Activated CD8-positive, alpha-beta memory T cell treated with anti-CD3 and anti-CD28 coated beads for 36 hours (primary cell): ENCODE data around the gene NDUFA13. TPM values are rescaled to one million over a fixed set of nuclear protein-coding genes. Genes with fewer than 3 reads are reported as not detected.
"Not testable (repeated sequence)": the region's sequence is repeated elsewhere in the genome, so short reads cannot be mapped to it uniquely, and the experiment has no call there.

Experiments
- CTCF ChIA-PET: fragments of 350-600 bp; sonication (Branson Sonifier 250); formaldehyde crosslinking; loops from one replicate; lab custom pipeline; 2021; ENCODE audit warnings: antibody characterized with exemption; lab: Charles Lee
- POLR2A ChIA-PET: fragments of 350-600 bp; sonication (Branson Sonifier 250); formaldehyde crosslinking; loops from one replicate; lab custom pipeline; 2021; ENCODE audit warnings: antibody characterized with exemption; lab: Charles Lee
- total RNA-seq, 2 experiments: library from RNA; stranded (reverse); gene quantifications; one replicate each; pipeline ENCODE4 v1.2.3, GENCODE V29; 2021

The NDUFA13 gene
- 100 to 1,000 TPM; 337 to 339 TPM for total RNA-seq

DNA sequence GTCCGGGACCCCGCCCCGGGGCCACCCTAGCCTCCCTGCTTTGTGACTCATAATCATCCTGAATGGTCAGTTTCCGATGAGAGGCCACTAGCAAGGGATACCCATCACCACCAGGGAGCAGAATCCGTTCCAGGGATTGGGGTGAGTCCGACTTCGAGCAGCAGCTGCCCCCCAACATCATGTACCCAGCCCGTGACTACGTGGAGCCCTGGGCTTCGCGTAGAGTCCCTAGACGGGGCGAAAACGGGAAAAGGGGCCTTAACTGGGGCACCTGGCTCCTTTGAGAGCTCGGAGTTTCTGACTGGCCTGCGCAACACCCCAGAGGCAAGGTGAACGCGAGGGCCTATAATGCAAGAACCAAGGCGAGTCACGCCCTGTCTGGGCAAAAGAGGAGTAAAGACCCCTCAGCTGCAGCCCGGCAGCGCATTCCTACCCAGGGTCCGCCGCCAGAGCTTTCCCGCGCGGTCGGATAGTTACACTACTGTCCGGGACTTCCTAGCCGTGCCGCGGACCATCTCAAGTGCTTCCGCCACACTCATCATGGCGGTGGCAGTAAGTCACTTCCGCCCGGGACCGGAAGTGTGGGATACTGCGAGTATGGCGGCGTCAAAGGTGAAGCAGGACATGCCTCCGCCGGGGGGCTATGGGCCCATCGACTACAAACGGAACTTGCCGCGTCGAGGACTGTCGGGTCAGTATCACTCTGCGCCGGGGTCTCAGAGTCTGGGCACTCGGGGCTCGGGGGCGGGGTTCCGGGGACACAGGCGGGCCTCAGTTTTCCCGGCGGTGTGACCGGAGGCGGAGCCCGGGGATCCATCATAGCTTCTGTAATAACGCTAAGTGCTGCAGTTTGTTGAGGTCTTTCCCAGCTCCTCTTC lies at the start of gene NDUFA13:
Gene NDUFA13, plus strand, starts transcription at position 584 of the 878 bp plus-strand sequence. Its CDS starts 14 bp downstream, at position 598.
- ChIA-PET POLR2A (interaction anchor here (0.7 to 1.5 kb wide), 4 partner anchors 27 to 194 kb away, joined by 3 to 9 read pairs (median 4); no protein-coding TSS in a partner anchor), CTCF (interaction anchor here (0.7 to 1.3 kb wide), 3 partner anchors 11 to 38 kb away, joined by 3 to 5 read pairs (median 4); no protein-coding TSS in a partner anchor)

DNA sequence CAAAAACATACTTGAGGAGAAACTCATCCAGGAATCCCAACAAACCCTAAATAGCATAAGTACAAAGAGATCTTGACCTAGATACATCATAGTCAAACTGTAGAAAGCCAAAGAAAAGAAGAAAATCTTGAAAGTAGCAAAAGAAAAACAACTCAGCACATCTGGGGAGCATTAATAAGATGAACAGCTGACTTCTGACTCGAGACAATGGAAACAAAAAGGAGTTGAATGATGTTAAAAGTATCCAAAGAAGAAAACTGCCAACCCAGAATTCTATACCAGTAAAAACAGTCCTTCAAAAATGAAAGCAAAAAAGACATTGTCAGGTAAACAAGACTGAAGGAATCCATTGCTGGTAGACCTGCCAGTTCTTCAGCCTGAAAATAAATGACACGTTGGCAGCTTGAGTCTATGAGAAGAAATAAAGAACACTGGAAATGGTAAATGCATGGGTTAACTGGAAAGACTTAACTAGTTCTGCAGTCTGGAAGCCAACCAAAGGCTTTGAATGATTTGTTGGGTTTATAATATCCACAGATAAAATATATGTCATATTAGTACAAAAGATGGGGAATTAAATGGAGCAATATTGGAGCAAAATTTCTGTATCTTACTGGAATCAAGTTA lies 47.5 kb upstream of the NDUFA13 start:
- POLR2A ChIA-PET = no interaction called here
- CTCF ChIA-PET = no interaction called here

DNA sequence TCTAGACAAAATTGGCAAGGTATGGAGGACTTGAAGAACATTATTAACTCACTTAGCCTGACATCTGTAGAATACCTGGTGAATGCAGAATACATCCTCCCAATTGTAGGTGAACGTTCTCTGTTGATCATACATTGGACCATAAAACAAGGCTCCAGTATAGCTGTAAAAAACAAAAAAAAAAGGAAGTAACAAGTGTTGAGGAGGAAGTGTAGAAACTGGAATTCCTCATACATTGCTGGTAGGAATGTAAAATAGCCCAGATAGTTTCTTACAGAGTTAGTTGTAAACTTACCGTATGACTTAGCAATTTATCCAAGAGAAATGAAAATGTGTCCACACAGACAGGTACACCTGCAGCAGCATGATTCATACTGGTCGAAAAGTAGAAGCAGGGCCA lies 45.4 kb upstream of the NDUFA13 start:
- POLR2A ChIA-PET = no interaction called here
- CTCF ChIA-PET = interaction anchor here (0.7 to 1.1 kb wide), 2 partner anchors 66 to 89 kb away, joined by 3 read pairs; no protein-coding TSS in a partner anchor

DNA sequence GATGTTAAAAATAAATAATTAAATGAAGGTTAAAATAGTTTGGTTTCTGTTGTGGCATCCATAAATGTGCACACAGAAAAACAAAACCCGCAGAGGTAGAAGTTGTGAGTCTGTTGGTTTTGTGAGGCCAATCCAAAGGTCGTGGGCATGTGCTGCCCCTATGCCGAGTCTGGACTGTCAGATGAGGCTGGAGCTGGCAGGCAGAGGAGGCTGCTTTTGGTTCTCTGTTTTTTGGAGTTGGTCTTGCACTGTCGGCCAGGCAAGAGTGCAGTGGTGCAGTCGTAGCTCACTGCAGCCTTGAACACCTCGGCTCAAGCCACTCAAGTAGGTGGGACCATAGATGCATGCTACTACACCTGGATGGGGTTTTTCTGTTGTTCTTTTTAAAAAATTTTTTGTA lies 44.3 kb upstream of the NDUFA13 start:
- ChIA-PET CTCF (interaction anchor here (0.7 to 1.0 kb wide), 3 partner anchors 13 to 172 kb away, joined by 3 read pairs; no protein-coding TSS in a partner anchor), POLR2A (no interaction called here)

DNA sequence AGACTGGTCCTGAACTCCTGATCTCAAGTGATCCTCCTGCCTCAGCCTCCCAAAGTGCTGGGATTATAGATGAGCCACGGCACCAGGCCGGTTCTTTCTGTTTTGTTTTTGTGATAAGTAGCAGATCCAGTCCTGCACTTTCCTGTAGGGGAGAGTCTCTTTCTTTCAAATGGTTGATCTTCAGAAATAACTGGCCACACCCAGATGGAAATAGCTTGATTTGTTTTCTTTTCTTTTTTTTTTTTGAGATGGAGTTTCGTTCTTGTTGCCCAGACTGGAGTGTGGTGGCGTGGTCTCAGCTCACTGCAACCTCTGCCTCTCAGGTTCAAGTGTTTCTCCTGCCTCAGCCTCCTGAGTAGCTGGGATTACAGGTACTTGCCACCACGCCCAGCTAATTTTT lies 43.9 kb upstream of the NDUFA13 start:
- POLR2A ChIA-PET = not testable (repeated sequence)

DNA sequence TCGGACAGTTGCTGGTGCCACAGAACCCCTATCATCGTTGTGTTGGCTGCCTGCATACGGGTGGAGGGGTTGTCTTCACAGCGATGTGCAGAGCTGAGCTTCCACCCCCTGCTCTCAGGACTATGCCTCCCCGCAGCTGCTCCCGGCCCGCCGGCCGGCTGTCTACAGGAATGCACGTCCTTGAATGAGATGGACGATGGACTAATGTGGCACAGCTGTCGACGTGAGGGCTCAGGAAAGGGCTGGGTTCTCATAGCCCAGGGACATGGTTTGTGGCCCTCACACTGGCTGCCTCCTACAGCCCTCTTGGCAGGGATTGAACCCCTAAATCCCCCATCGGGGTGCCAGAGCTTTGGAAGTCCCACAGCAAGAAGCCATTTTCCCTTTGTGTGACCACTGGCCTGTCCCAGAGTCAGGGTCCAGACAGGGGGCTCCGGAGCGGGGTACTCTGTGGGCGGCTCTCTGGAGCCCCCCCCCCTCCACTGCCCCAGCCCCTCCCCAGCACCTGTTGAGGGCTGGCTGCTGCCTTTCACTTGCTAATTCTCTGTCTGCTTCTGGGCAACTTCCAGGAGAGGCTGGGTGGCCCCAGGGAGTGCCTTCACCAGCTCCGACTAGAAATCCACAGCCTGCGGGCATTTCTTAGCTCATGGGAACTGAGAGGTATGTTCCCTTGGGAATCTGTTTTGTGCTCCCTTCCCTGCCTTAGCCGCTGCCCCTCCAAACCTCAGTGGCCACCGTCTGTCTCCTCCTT lies 40.8 kb upstream of the NDUFA13 start:
- CTCF ChIA-PET = interaction anchor here (0.9 to 1.5 kb wide), 2 partner anchors 15 to 65 kb away, joined by 4 to 6 read pairs; no protein-coding TSS in a partner anchor
- POLR2A ChIA-PET = no interaction called here

More for the DNA sequence above, 43.9 kb upstream of the NDUFA13 start:
- CTCF ChIA-PET = interaction anchor here (0.9 to 1.0 kb wide), 2 partner anchors 12 to 18 kb away, joined by 3 read pairs; no protein-coding TSS in a partner anchor

DNA sequence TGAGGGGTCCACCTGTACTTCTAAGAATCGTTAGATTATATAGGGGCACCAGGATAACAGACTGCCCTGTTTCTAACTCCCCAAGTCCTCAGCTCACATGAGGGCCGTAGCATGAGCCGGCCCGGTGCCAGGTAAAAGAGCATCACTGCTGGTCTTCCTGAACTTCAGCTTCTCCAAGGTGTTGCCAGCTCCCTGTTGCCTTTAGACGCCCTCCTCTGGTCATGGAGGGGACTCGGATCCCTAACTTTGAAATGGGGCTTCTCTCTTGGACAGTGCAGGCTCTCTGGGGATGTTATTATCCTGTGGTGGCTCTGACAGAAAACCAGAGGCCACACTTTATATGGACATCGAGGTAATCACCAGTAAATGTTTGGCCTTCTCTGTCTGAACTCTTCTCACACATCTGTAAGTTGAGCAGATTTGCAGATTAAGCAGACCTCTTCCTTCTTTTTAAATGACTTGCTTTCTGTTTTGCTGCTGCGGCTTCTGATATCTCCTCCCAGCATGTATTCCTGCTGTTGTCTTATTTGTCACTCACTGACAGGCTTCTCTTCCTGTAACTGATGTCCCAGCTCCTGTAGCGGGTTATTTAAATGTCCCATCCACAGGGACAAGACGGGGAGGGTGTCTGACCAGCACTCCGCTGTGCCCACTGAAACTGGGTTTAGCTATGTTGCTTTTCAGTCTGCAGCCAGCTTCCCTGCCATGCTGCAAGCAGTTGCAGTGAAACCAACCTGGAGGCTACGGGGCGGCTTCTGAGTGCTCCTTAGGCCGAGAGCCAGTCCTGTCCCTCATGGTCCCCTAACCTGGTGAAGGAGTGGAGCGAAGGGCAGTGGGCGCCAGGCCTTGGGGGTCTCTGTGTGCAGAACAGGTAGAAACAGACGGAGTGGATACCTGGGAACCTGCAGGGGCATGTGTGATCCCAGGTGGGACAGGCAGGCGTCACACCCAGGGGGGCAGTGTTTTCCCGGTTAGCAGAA lies 39.9 kb upstream of the NDUFA13 start:
- ChIA-PET CTCF (interaction anchor here (1.5 kb wide), 1 partner anchor 14 kb away, joined by 6 read pairs; no protein-coding TSS in a partner anchor), POLR2A (no interaction called here)

DNA sequence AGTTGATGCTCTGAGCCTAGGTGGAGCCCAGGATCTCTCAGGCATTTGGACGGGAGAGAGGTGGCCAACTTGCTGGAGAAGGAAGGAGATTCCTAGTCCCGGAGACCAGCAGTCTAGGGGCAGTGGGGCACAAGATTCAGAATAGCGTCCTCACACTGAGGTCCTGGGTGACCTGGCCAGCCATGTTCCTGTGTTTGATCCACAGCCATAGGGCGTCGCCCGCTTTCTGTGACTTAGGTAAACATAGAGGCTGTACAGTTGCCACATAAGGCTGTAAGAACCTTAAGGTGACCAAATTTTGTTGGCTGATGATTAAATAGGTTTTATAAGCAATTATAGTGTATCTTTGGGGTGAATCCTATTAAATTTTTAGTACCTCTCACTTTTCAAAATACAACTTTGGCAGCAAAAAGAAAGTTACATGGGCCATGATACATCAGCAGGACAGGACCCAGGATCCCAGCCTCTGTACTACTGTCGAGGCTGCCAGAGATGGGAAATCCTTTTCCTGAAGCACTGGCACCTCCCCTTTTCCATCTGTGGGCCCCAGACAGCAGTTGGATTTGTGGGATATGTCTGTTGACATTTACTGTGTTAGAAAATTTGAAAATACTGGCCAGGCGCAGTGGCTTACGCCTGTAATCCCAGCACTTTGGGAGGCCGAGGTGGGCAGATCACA lies 38.2 kb upstream of the NDUFA13 start:
- ChIA-PET CTCF (interaction anchor here (1.6 kb wide), 1 partner anchor 11 kb away, joined by 4 read pairs; no protein-coding TSS in a partner anchor), POLR2A (no interaction called here)

DNA sequence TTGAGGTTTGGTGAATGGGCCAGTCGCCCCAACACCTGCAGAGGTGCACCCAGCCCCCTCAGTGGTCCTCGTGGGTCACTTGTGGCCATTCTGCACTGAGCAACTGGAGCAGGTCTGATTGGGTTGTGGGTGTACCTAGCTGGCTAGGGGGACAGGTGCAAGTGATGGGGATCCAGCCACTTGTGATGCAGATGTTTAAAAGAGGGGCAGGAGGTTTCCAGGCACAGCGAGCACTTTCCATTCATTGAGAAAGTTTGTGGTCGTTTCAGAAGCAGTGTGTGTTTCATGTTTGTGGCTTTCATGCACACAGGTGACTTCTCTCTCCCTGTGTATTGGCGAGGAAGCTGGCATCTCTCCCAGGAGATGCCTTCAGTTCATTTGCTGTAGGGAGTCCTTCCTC lies 35.3 kb upstream of the NDUFA13 start:
- ChIA-PET POLR2A (no interaction called here), CTCF (interaction anchor here (2.0 kb wide), 1 partner anchor 10 kb away, joined by 8 read pairs; no protein-coding TSS in a partner anchor)

DNA sequence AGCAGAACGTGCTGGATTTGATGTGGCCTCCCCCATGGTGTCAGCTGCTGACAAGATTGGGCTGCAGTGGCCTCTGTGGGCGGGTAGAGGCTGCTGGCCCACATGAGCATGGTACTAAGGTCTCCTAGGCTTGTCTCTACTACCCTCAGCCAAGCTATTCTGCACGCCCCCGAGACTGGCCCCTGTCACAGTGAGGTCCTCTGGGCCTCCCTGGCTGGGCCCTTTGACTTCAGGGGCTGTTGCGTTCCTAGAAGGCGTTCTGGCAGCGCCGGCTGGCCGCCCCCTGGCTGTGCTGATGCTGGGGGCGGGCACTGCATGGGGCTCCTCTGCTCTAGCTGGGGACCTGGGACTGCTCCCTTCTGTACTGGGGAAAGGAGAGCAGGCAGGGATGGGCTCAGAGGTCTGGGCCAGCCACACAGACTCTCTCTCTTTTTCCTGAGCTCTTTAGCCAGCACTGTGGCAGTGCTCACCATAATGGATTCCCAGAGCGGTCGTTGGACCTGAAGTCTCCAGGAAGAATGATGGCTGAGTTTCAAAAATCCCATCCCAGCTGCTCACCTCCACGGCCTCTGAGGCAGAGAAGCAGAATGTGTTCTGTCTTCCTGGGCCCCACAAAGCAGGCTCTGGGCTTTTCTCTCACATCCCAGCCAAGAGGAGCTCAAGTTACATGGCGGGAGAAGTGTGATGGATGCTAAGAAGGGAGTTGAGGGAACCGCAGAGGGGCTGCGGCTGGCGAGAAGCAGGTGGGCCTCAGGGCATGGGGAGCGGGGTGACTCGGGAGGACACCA lies 33.0 kb upstream of the NDUFA13 start:
- POLR2A ChIA-PET = no interaction called here

DNA sequence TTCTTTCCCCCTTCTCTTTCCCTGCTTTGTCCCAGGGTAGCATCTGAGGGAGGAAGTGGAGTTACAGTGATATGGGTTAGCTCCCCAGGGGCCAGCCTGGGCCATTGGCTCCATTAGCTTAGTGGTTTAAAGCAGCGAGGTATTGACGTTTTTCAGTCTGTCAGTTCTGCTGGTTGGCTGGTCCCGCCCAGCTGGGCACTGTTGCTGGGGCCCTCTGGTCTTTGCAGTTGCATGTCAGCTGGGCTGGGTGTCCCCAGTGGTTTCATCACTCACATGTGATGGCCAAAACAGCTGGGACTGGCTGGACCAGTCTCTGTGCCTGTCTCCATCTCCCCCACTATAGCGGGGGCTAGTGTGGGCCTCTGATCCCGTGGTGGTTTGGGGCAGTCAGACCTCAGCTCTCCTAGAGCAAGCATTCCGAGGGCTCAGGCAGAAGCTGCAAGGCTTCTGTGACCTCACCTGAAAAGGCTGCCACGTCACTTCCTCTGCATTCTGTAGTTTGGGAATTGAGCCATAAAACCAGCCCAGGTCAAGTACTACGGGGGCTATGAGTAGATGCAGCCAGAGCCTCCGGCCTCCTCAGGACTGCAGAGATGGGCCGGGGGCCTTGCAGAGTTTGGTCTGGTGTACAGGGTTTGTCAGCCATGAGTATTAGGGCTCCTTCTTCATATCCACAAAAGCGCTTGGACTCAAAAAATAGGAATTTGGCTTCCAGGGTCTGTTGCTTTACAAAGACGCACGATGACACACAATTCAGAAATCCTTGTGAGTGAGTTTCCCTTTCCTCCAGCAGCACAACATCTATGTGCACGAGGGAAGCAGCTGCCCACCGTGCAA lies 30.6 kb upstream of the NDUFA13 start:
- POLR2A ChIA-PET = no interaction called here

More for the DNA sequence above, 33.0 kb upstream of the NDUFA13 start:
- CTCF ChIA-PET = no interaction called here

DNA sequence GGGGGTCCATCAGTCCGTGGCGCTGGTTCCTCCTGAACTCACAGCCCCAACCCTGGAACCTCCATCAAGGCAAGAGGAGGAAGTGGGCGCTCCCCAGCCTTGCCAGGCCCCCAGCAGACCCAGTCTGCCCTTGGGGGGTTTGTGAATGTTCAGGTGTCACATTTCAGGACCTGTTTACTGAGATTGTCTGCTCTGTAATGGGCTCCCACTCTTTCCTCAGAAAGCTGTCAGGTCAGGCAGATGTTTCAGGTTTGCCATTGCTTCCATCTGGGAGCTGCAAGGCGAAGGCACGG lies 30.1 kb upstream of the NDUFA13 start:
- ChIA-PET POLR2A (no interaction called here), CTCF (interaction anchor here (5.3 kb wide), 1 partner anchor 80 kb away, joined by 25 read pairs; the partner anchor contains the start of gene GATAD2A)

More for the DNA sequence above, 30.6 kb upstream of the NDUFA13 start:
- CTCF ChIA-PET = no interaction called here

DNA sequence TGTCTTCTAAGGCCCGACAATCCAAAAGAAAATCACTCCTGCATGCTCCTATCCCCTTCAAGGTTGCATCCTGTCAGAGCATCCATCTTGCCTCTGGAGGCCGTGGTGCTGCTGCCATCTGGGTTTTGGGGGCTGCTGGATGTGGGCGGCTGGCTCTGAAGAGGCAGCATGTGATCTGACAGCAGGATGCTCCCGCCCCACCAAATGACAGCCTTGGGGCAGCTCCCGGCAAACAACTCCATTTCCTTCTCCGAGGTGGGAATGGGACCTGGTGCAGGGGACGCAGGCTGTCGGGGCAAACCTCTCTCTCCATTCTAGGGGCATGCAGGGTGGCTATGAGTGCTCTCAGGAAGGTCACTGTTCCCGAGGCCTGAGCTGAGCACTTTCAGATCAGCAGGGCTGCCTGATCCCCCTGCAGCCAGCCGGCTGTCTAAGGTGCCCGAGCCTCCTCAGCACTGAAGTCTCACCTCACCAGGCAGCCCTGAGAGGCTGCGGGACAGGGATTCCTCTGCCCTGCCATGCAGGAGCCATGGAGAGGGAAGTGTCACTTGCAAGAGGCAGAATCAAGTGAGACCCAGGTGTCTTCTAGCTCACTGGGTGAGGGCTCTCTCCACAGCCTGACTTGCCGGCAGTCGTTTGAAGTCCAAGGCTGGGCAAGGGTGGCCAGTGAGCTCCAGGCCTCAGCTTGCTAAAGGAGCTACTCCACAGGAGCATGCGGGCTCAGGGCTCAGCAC lies 29.5 kb upstream of the NDUFA13 start:
- CTCF ChIA-PET = interaction anchor here (5.3 kb wide), 1 partner anchor 80 kb away, joined by 25 read pairs; the partner anchor contains the start of gene GATAD2A
- POLR2A ChIA-PET = no interaction called here

DNA sequence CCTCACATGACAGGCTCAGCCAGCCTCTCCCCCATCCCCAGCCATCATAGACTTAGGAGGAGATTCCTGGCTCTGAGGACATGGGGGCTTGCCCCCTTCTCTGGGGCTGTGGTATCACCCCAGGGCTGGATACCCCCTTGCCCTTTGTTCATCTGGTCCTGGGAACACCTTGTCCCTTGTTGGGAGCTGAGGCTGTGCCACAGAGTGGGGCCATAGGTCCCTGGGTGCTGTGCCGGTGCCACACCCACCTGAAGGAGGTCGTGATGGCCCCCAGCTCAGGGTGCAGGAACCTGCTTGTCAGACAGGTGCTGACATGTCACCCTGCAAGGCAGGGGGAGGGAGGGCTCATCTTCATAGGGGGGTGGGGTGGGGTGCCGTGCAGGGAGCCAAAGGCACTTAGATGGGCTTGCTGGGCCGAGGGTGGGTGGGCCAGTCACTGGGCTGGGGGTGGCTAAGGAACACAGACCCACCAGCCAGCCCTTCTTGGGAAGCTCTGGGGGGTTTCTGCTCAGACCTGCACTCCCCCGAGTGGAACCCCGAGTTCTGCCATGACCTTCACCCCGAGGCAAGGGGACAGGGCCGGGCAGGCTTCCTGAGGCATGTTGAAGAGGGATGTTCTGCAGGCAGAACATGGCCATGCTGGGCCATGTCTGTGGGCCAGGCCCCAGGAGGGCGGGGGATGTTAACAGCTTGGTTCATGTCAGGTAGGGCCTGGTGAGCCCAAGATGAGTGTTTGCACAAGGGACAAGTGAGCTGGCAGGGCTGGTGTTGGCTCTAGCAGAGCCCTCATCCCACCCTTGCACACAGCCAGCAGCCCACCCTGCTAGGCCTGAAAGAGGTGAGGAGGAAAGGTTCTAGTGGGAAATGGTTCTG lies 28.7 kb upstream of the NDUFA13 start:
- CTCF ChIA-PET = interaction anchor here (0.5 to 5.3 kb wide), 3 partner anchors 81 to 921 kb away, joined by 3 to 60 read pairs (median 25); partner anchors contain the start of gene GATAD2A
- POLR2A ChIA-PET = interaction anchor here (3.2 kb wide), 1 partner anchor 82 kb away, joined by 9 read pairs; the partner anchor contains the start of gene GATAD2A
